ENCODE results near the gene QRICH1. TPM values are rescaled to one million over a fixed set of nuclear protein-coding genes. Genes with fewer than 3 reads are reported as not detected.

QRICH1 gene
- total and polyA plus RNA-seq, 2 donors (not counting 3 experiments of a cell fraction or from before 2014, with no cell fraction given): 89.7 to 116 TPM

GRCh38 chr3:49007068-49007770 is 86.7 kb downstream of the QRICH1 start, which contains the start of gene WDR6:
WDR6 (plus strand) TSS chr3:49007391; CDS start chr3:49007432, 41 bp downstream.
- Histone ChIP-seq H3K9ac (replicated peaks; ENCODE audit: extremely low read depth, insufficient read depth, low read length) (peak within 1 kb of the TSS; percentile 96), H3K36me3 (ENCODE audit: control insufficient read depth in 2 of 2, extremely low read depth in 1 of 2, insufficient read depth in 2 of 2, low read length in 2 of 2) (peaks cover 0 to 8% of the 10 kb centered on the region in 2 experiments)
- intact Hi-C loops (cut with micrococcal nuclease): loop anchor here (1.0 kb wide), 3 partner anchors 14 to 22 kb away; partner anchors contain the start of gene IMPDH2

More at GRCh38 chr3:49007068-49007770, 86.7 kb downstream of the QRICH1 start, which contains the start of gene WDR6:
- Histone ChIP-seq H3K79me2 (ENCODE audit: control insufficient read depth, insufficient read depth, low read length) (peaks cover 28% of the 10 kb centered on the region), H3K4me2 (ENCODE audit: insufficient read depth, low read length) (peak within 1 kb of the TSS; percentile 71), H3K4me3 (replicated peaks in 1 of 3; ENCODE audit: insufficient read depth in 1 of 3, low read depth in 1 of 3, low read length in 3 of 3) (peak within 1 kb of the TSS; percentile 39 to 93 (median 46)), H3K27ac (ENCODE audit: insufficient read depth, low read depth, low read length) (peak within 1 kb of the TSS; percentile 57), H3K9me3 (replicated peaks; ENCODE audit: control insufficient read depth, insufficient read depth, low read length) (no peaks in the 10 kb centered on the region), H3K9me1 (replicated peaks; ENCODE audit: control insufficient read depth, extremely low read depth, insufficient read depth, low read length) (no peaks in the 10 kb centered on the region), H3K27me3 (ENCODE audit: control insufficient read depth in 2 of 2, insufficient read depth in 2 of 2, low read length in 2 of 2) (no peaks in the 10 kb centered on the region), H3K4me1 (ENCODE audit: control insufficient read depth, extremely low read depth, insufficient read depth, low read length) (peaks cover 15% of the 10 kb centered on the region), H2AFZ (ENCODE audit: low read depth, low read length) (peak within 1 kb of the TSS; percentile 72), H4K20me1 (replicated peaks; ENCODE audit: control insufficient read depth, extremely low read depth, insufficient read depth, low read length) (no peaks in the 10 kb centered on the region)
- CTCF ChIA-PET: interaction anchor here (0.9 to 12.8 kb wide), 10 partner anchors 9 to 442 kb away, joined by 3 to 254 read pairs (median 8); partner anchors contain the start of genes DALRD3, IMPDH2, NDUFAF3 and P4HTM
- peak; percentile 96 for FAIRE-seq
- POLR2A ChIA-PET: interaction anchor here (0.6 to 3.7 kb wide), 9 partner anchors 10 to 127 kb away, joined by 4 to 40 read pairs (median 10); partner anchors contain the start of genes DALRD3, IMPDH2, NDUFAF3 and P4HTM
- TF ChIP-seq POLR2AphosphoS5 (IDR thresholded peaks at IDR 0.05; ENCODE audit: insufficient read depth, low read depth, low read length) (peak; percentile 89), CTCF (IDR thresholded peaks at IDR 0.05; ENCODE audit: extremely low read depth in 1 of 2, insufficient read depth in 1 of 2, low read depth in 1 of 2, low read length in 2 of 2) (peak; percentile 22 to 30), POLR2A (IDR thresholded peaks at IDR 0.05; ENCODE audit: low read depth, low read length) (peak; percentile 89), MAX (IDR thresholded peaks at IDR 0.05; ENCODE audit: insufficient read depth, insufficient read length) (peak; percentile 84), FOS (IDR thresholded peaks at IDR 0.05; ENCODE audit: borderline replicate concordance, insufficient read depth, low read length) (no peak)
- dilution Hi-C loops (cut with MboI; ENCODE audit: extremely low pct_ligation_motif_present, low sequenced_read_pairs): no loop called here
- DNase-seq (ENCODE audit: low read depth, low spot score): peak; percentile 98
- no TSS peak for BruUV-seq (replicated peaks)
